ENCODE results near the gene LRRIQ3.

The LRRIQ3 gene

GRCh38 chr1:74107394-74107793, 90.6 kb downstream of the LRRIQ3 start:
- DNase-seq: no peak

GRCh38 chr1:74091371-74091770, 106.6 kb downstream of the LRRIQ3 start:
- no peak for DNase-seq

- no peak for DNase-seq
Measured at GRCh38 chr1:74083128-74083527, 114.8 kb downstream of the LRRIQ3 start.

GRCh38 chr1:74065081-74065480, 132.9 kb downstream of the LRRIQ3 start:
- no peak for DNase-seq

GRCh38 chr1:74057719-74058118, 140.3 kb downstream of the LRRIQ3 start:
- DNase-seq: no peak

- no peak for DNase-seq
Measured at GRCh38 chr1:74053407-74053806, 144.6 kb downstream of the LRRIQ3 start.

GRCh38 chr1:74050386-74050785, 147.6 kb downstream of the LRRIQ3 start:
- no peak for DNase-seq

GRCh38 chr1:74038042-74038441, 159.9 kb downstream of the LRRIQ3 start:
- DNase-seq: no peak

- DNase-seq: no peak
Measured at GRCh38 chr1:74012583-74012982, 185.4 kb downstream of the LRRIQ3 start.

- no peak for DNase-seq
Measured at GRCh38 chr1:74011736-74012135, 186.2 kb downstream of the LRRIQ3 start.

GRCh38 chr1:74010206-74010605, 187.8 kb downstream of the LRRIQ3 start:
- no peak for DNase-seq

GRCh38 chr1:74005533-74005932, 192.4 kb downstream of the LRRIQ3 start:
- DNase-seq: no peak

- no peak for DNase-seq
Measured at GRCh38 chr1:74003806-74004205, 194.2 kb downstream of the LRRIQ3 start.

GRCh38 chr1:73998348-73998959, 199.5 kb downstream of the LRRIQ3 start:
- DNase-seq: peak; percentile 47 to 74

- no peak for DNase-seq
Measured at GRCh38 chr1:73980324-73981040, 217.5 kb downstream of the LRRIQ3 start.

- no peak for DNase-seq
Measured at GRCh38 chr1:73979684-73980083, 218.3 kb downstream of the LRRIQ3 start.

- no peak for DNase-seq
Measured at GRCh38 chr1:73978964-73979363, 219.0 kb downstream of the LRRIQ3 start.
